Upper lobe of right lung (tissue), 1 donor: Measurements from ENCODE around the gene NRXN3. TPM values are rescaled to one million over a fixed set of nuclear protein-coding genes. Genes with fewer than 3 reads are reported as not detected.

ENCODE experiments used
- ATAC-seq: fragments of 200-7000 bp; cut with Tn5 transposase; one replicate; pipeline ENCODE4 v1.9.1; 2020; ENCODE audit warnings: mild to moderate bottlenecking, moderate library complexity
- DNase-seq: peaks from one replicate; pipeline ENCODE4 v3.0.0-alpha.2; 2020
- H3K27ac ChIP-seq: fragments of 200-600 bp; one replicate; pipeline ENCODE4 v1.8.0; 2022
- H3K27me3 ChIP-seq: fragments of 200-600 bp; one replicate; pipeline ENCODE4 v1.8.0; 2022; ENCODE audit warnings: mild to moderate bottlenecking
- H3K36me3 ChIP-seq: fragments of 200-600 bp; one replicate; pipeline ENCODE4 v1.8.0; 2022
- H3K4me1 ChIP-seq: fragments of 200-600 bp; one replicate; pipeline ENCODE4 v1.8.0; 2022
- H3K4me3 ChIP-seq: fragments of 200-600 bp; one replicate; pipeline ENCODE4 v1.8.0; 2022; ENCODE audit warnings: mild to moderate bottlenecking
- H3K9me3 ChIP-seq: fragments of 200-600 bp; one replicate; pipeline ENCODE4 v1.8.0; 2022
- intact Hi-C: fragments of 100-400 bp; cut with DNase I; formaldehyde crosslinking; loops from one replicate; pipeline ENCODE4 v1.11.0; 2022
- total RNA-seq: library from RNA; stranded (reverse); fragmentation: NEBNext Ultra II Directional; extraction: Animal tissue kit (Norgen Biotek cat#: 25700); gene quantifications from one replicate; pipeline ENCODE4 v1.2.1, GENCODE V29; 2021
- TF ChIP-seq, protein P1 (sequence below): fragments of 200-600 bp; IDR thresholded peaks from one replicate; pipeline ENCODE4 v1.8.0; 2022; ENCODE audit warnings: antibody characterized with exemption
- donor health status: DM: no; HTN: yes; CAD: no; lungs with severe emphysema.

The NRXN3 gene
- total RNA-seq, 1 donor from 2014 or later: 10.0 TPM

- H3K4me1 ChIP-seq: no peaks in the 10 kb centered on the region
- no peaks in the 10 kb centered on the region for H3K36me3 ChIP-seq
- intact Hi-C loops: no loop called here
- no peak for DNase-seq
- no peaks in the 10 kb centered on the region for H3K9me3 ChIP-seq
- TF ChIP-seq, protein P1, sequence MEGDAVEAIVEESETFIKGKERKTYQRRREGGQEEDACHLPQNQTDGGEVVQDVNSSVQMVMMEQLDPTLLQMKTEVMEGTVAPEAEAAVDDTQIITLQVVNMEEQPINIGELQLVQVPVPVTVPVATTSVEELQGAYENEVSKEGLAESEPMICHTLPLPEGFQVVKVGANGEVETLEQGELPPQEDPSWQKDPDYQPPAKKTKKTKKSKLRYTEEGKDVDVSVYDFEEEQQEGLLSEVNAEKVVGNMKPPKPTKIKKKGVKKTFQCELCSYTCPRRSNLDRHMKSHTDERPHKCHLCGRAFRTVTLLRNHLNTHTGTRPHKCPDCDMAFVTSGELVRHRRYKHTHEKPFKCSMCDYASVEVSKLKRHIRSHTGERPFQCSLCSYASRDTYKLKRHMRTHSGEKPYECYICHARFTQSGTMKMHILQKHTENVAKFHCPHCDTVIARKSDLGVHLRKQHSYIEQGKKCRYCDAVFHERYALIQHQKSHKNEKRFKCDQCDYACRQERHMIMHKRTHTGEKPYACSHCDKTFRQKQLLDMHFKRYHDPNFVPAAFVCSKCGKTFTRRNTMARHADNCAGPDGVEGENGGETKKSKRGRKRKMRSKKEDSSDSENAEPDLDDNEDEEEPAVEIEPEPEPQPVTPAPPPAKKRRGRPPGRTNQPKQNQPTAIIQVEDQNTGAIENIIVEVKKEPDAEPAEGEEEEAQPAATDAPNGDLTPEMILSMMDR: no peak
- ATAC-seq: no peak
- H3K27ac ChIP-seq: no peak overlapping the region
- H3K27me3 ChIP-seq: no peaks in the 10 kb centered on the region
- no peak overlapping the region for H3K4me3 ChIP-seq
Measured at GRCh38 chr14:78823516-78823915, 653.3 kb downstream of the NRXN3 start.

GRCh38 chr14:78829274-78829673 is 659.1 kb downstream of the NRXN3 start:
- Histone ChIP-seq H3K27ac (no peak overlapping the region), H3K4me1 (no peaks in the 10 kb centered on the region), H3K27me3 (no peaks in the 10 kb centered on the region), H3K9me3 (no peaks in the 10 kb centered on the region), H3K36me3 (no peaks in the 10 kb centered on the region), H3K4me3 (no peak overlapping the region)
- TF ChIP-seq, protein P1: no peak
- intact Hi-C loops: no loop called here
- no peak for ATAC-seq
- DNase-seq: no peak

- no peak for ATAC-seq
- Histone ChIP-seq H3K27me3 (no peaks in the 10 kb centered on the region), H3K4me3 (no peak overlapping the region), H3K4me1 (no peaks in the 10 kb centered on the region), H3K36me3 (no peaks in the 10 kb centered on the region), H3K27ac (no peak overlapping the region), H3K9me3 (no peaks in the 10 kb centered on the region)
- DNase-seq: no peak
- TF ChIP-seq, protein P1: no peak
- intact Hi-C loops: no loop called here
Measured at GRCh38 chr14:78834766-78835451, 664.7 kb downstream of the NRXN3 start.

DNA sequence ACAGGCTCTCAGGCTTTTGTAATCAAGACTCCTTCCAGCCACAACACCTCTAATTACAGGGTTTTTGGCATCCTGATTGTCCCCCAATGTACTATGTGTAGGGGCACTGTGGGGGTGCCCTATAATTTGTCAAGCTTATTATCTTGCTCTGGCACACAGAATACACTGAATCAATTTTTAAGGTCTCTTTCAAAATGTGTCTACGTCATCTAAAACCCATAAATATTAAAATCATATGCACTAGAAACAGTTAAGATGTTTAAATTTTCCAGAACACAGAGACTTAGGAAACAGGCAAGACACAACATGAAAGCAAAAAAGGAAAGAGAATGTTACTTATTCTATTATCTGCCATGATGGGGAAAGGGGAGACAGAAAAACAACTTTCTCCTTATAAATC is 665.7 kb downstream of the NRXN3 start:
- Histone ChIP-seq H3K4me1 (no peaks in the 10 kb centered on the region), H3K27ac (no peak overlapping the region), H3K9me3 (no peaks in the 10 kb centered on the region), H3K27me3 (no peaks in the 10 kb centered on the region), H3K4me3 (no peak overlapping the region), H3K36me3 (no peaks in the 10 kb centered on the region)
- TF ChIP-seq, protein P1: no peak
- ATAC-seq (no peak), DNase-seq (no peak)
- intact Hi-C loops: no loop called here

GRCh38 chr14:78836777-78837176 is 666.6 kb downstream of the NRXN3 start:
- Histone ChIP-seq H3K9me3 (no peaks in the 10 kb centered on the region), H3K27me3 (no peaks in the 10 kb centered on the region), H3K4me3 (no peak overlapping the region), H3K4me1 (no peaks in the 10 kb centered on the region), H3K36me3 (no peaks in the 10 kb centered on the region), H3K27ac (no peak overlapping the region)
- TF ChIP-seq, protein P1: peak; percentile 34
- ATAC-seq (peak; percentile 74), DNase-seq (no peak)
- intact Hi-C loops: no loop called here

DNA sequence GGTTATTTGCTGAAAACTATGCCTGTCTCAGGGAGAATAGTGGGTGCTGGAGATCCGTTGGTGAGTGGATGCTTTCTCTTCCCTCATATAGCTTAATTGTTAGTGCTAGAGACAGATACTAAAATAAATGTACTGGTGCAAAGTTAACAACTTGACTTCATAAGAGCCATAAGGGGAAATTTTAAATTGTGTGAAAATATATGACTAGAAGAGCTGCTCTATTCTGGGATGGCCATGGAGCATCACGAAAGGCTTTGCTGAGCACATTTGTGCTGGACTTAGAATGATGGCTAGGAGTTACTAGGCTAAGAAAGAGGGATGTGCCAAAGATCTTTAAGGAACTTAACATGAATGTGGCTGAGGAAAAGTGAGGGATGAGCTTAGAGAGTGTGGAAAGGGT is 668.8 kb downstream of the NRXN3 start:
- DNase-seq: no peak
- H3K27me3 ChIP-seq: no peaks in the 10 kb centered on the region
- TF ChIP-seq, protein P1: no peak

More for the DNA sequence above, 668.8 kb downstream of the NRXN3 start:
- Histone ChIP-seq H3K4me3 (no peak overlapping the region), H3K27ac (no peak overlapping the region), H3K9me3 (no peaks in the 10 kb centered on the region), H3K36me3 (no peaks in the 10 kb centered on the region), H3K4me1 (no peaks in the 10 kb centered on the region)
- intact Hi-C loops: no loop called here
- no peak for ATAC-seq
